GM21447 (cell line): ENCODE results near the gene GTPBP1.

ENCODE experiments used
- ATAC-seq: cut with Tn5 transposase; IDR thresholded peaks from one replicate; pipeline ENCODE4 v1.9.1; 2021; ENCODE audit not compliant: unreplicated experiment

GTPBP1 gene

DNA sequence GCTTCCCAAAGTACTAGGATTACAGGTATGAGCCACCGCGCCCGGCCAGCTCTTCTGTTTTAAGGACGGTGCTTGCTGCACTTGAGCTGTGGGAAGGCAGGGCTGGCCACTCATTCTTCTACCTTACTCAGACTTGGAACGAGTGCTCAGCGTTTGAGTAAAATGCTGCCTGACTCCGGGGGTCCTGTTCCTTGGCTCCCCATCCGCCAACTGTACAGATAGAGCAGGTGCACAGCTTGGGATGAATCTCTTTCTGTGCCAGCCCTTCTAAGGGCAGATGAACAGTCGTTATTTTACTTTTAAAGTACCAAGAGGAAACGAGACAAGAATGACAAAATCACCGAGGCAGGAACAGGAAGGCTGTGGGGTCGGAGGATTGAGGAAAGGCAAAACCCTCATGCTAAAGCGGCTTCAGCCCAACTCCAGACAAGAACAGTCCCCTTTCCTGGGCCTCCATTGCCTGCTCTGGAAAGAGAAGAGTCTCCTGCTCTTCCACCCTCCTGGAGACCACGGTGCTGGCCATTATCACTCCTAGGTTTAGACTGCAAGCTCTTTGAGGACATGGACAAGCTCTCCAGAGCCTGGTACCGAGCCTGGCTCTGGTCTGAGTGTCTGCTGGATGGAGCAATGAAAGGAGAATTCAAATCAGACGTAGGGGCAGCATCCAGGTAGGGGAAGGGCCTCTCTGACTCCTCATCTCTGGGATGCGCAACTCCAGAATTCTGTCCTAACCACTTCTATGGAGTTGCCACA, 51.1 kb downstream of the GTPBP1 start:
- ATAC-seq, result no peak

DNA sequence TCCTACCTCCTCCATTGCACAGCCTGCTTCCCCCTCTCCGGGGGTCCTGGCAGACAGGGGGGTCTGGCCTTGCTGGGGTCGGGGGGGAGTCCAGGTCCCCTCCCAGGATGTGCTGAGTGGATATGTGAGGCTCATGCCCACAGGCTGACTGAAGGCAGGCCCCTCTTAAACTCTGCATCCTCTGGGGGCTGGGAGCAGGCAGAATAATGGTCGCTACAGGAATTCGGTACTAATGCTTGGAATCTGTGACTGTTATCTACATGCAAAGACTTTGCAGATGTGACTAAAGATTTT, 51.7 kb downstream of the GTPBP1 start:
- ATAC-seq, result no peak

DNA sequence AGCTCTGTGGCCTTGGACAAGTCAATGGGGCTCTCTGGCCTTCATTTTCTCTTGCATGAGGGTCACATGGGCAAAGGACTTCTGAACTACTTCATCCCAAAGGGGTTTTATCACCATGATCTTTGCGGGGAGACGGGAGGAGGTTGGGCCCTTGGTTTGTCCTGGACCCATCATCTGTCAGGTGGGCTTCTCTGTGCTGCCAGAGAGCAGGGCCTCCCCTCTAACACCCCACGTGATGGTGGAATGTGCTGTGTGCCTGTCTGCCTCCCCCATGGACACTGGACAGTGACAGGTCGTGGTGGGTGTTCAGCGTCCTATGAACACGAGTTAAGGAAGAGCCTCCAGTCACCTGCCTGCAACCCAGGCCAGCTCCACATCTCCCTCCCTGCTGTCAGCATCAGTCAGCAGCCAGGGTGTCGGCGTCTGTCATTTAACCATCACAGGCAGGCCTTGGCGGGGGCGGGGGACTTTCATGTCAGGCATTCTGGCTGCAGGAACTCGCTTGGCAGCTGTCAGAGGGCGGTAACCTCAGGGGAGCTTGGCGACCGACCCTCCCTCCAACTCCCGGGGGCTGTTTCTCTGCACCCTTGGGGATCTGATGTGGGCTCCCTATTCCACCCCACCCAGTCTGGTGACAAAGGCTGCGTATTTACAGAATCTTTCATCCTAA, 52.7 kb downstream of the GTPBP1 start:
- ATAC-seq, result no peak

DNA sequence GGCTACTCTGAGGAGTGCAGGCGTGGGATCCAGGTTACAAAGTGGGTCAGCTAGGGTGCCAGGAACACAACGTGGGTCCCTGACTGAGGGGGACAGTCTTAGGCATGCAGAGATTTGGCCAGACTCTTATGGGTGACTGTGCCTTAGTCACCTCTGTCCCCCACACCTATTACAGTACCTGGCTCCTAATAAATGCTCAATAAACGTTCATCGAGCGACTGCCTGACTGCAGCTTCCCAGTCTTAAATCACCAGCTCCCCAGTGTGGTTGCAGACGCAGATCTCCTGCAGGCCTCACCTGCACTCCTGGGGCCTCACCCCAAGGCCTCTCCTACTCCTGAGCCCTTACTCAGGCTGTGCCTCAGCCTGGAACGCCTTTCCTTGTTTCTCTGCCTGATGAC, 53.3 kb downstream of the GTPBP1 start:
- no peak for ATAC-seq

DNA sequence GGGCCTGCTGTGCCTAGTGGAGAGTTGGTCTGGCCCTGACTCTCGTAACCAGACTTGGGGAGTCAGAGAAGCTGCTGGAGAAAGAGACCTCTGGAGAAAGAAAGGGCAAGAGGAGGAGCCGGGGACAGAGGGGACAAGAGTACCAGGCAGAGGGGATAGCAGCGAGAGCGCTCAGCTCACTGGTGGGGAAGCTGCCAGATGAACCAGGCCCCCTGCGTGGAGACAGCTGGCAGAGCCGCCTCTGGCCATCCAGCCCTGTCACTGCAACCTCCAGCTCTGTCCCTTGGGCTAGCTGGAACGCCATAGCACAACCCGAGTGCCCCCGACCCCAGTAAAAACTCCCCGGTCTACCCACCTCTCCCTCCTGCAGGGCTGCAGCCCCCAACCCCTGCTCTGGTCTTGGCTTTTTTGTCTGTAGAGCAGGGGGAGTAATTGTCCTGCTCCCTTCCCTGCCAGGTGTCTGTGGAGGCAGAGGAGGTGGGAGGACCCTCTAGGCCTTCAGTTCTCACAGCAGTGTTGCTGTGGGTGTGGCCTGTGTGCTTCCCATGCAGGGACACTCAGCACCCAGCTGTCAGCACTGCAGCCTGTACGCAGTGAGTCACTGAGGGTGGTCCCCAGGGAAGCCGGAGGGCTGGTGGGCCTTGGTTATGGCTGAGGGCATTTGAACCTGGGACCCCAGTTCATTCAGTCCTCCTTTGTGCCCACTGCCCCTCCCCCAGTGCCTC, 54.9 kb downstream of the GTPBP1 start:
- ATAC-seq, result no peak

DNA sequence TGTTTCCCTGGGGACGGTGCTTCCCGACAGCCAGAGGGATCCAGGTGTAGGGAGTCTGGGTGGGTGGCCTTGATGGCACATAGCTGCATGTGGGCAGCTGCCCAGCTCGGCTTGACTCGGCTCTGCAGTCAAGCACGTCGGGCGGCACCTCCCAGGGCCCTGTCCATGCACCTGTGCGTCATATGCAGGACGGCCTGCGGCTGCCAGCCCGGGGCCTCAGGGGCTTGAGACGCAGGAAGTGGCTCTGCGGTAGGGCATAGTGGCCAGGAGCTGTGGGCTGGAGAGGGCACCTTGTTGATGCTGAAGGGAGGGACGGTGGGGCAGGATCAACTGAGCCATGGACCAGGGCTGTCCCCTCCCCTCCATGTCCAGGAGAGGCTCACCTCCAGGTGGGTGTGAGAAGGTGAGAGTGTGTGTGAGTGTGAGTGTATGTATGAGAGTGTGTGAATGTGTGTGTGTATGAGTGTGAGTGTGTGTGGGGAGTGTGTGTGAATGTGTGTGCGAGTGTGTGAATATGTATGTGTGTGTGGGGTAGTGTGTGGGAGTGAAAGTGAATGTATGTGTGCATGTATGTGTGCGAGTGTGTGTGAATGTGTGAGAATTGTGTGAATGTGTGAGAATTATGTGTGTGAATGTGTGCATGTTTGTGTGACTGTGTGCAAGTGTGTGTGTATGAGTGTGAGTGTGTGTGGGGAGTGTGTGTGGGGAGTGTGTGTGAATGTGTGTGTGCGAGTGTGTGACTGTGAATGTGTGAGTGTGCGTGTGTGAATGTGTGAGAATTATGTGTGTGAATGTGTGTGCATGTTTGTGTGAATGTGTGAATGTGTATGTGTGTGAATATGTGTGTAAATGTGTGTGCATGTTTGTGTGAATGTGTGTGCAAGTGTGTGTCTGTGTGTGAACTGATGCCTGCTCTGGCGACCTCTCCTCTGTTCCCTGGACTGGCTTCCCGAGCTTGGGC, 55.7 kb downstream of the GTPBP1 start:
- no peak for ATAC-seq

DNA sequence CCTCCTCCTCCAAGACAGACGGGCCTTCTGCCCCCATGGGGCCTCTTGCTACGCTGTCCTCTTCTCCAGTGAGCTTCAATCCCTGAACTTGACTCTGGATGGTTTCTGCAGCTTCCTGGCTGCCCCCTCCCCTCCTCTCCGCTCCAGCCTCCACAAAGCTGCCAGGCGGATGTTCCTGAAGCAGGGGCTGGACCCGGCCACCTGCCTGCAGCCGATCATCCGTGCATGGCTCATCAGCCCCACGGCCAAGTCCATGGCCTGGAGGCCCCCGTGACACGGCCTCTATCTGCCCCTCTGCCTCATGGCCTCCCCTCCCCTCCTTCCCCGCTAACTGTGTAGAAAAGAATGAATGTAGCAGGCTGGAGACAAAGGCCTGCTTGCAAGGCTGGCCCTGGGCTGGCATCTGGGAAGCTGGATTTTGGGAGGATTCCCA, 56.8 kb downstream of the GTPBP1 start:
- ATAC-seq, result no peak

DNA sequence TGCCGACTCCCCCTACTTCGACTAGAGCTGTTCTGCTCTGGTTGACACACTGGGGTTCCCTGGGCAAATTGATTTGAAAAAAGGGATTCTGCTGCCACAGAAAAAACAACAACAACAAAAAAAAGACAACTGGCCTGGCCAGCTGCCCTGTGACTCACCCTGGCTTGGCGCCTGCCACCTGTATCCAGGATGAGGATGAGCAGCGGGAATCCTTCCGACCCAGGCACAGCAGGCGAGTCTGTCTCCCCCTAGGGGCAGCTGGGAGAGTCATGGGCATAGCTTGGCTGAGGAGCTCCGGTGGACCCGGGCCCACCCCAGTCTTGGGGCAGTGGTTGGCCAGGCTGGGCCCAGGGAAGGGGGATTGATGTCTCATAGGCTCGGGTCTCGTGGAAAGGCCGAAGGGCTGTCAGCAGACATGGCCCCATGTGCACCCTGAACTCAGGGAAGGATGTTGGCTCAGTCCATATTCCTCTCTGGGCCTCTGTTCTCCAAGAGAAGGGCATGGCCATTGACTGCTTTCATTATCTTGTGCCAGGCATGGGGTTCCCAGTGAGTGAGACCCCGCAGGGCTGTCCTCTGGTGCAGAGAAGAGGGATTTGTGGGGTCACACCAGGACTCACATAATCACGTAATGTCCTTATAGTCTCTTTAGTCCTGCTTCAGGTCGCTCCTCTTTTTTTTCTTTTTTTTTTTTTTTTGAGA, 60.5 kb downstream of the GTPBP1 start:
- no peak for ATAC-seq

DNA sequence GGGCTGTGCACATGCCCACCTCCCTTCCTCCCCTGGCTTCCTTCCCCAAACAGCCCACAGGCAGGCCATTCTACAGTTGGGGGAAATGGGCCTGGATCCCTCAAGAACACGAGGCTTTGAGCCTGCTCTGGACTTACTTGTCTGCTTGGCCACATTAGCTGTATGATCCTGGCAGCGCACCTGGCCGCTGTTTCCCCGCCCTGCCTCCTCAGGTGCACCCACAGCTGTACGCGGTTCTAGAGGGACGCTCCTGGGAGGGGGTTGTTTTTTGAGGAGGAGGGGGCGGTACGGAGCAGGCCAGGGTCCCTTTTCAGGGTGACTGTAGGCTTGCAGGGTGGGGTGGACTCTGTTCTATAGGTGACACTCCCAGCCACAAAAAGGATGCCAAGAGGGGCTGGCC, 61.6 kb downstream of the GTPBP1 start:
- no peak for ATAC-seq

DNA sequence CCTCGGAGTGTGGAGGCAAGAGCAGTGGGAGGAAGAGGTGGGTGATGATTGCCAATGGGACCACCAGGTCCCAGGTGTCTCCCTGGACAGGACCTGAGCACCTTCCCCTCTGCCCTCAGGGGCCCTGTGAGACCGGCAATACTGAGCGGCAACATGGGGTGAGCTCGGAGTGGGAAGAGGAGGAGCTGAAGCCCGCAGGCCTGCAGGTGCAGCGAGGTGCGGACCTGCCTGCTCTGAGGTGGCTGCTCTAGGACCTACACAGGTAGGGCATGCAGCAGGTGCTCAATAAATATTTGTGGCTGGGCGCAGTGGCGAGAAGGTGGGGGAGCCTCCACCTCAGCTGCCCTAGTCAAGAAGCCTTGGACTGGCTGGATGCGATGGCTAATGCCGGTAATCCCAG, 62.3 kb downstream of the GTPBP1 start:
- ATAC-seq, result no peak

DNA sequence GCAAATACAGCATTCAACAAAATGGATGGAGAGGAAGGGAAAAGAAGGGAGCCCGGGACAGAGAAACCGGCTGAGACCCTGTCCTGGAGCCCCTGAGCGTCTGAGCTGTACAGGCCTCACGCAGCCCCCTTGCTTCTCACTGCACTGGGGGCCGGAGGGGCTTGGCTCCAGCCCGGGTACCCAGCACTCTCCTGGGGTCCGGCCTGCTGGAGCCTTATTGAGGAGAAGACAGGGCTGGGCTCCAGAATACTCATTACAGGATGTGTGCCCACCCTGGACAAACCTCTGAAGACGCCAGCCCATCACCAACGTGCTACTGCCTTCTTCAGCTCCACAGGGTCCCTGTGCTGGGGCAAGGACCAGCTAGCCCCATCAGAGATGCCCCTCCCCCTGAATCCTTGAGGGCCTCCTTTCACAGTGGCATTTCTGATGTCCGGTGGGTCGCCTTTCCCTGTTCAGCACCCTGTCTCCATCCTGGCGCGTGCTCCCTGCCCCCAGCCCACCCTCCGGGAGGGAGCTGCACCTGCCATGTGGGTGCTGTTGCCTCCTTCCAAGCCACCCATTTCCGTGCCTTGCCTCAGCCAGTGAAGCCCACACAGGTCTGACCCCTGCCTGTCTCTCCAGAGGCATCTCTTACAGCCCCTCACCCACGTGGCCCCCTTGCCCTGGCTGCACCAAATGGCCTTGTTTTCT, 64.7 kb downstream of the GTPBP1 start:
- no peak for ATAC-seq

DNA sequence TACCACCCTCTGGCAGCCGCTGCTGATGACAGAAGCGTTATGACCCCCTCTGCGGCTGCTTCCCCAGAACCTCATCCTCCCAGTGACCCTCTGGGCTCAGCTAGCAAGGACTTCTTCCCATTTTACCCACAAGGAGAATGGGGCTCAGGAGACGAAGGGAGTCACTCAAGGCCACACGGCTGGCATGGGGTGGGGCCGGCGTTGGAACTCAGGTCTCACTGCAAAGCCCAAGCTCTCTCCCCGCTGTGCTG, 66.8 kb downstream of the GTPBP1 start:
- ATAC-seq, result no peak

DNA sequence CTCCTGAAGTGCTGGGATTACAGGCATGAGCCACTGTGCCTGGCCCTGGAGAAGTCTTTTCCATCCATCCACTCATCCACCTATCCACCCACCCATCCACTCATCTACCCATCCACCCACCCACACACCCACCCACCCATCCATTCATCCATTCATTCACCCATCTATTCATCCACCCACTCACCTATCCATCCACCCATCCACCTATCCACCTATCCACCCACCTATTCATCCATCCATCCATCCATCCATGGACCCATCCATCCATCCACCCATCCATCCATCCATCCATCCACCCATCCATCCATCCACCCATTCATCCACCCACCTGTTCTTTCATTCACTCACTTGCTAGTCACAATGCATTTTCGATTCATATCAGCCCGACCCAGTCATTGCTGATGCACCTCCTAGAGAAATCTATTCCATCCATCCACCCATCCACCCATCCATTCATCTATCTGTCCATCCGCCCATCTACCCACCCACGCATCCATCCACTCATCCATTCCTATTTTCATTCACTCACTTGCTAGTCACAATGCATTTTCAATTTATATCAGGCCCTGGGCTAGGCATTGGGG, 67.7 kb downstream of the GTPBP1 start:
- ATAC-seq, result no peak

DNA sequence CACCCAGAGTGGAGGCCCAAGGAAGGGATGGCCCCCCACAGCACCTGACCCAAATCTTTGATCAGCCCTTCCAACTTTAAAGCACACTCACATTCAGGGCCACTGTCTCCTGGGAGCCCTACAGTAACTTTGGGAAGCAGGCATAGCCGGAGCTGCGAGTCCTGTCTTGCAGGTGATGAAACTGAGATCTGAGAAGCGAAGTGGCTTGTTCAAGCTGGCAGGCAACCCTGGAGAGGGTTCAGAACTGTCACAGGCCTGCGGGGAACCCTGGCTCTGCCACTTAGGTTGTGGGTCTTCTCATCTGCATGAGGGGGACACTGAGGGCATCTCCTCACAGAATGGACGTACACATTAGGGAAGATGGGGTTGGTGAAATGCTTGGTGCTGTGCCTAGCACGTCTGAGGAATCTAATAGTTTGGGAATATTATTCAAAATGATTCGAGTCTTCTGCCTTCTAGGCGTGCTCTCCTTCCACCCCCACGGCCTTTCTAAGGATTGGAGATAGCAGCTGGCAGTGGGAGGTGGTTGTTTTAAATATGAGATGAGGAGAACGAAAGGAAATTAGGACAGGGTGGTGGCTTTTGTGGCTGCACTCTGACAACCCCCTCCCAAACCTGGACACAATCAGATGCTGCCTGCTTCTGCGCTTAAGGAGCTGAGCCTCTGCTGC, 68.9 kb downstream of the GTPBP1 start:
- no peak for ATAC-seq

DNA sequence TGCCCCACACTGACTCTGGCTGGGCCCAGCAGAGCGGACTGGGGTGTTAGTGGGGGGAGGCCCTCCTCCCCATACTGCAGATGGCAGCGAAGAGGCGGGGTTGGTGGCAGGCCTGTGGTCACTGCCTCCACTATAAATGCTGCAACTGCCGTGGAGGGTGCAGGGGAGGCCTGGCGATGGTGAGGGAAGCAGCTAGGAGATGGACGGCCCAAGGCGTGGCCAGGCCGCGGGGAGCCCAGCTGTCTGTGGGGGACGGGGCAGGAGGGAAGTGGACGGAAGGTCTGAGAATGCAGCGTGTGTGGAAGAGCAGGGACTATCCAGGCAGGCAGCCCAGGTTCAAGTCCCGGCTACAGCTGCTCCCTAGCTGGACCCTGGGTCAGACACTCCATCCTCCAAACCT, 69.9 kb downstream of the GTPBP1 start:
- no peak for ATAC-seq

DNA sequence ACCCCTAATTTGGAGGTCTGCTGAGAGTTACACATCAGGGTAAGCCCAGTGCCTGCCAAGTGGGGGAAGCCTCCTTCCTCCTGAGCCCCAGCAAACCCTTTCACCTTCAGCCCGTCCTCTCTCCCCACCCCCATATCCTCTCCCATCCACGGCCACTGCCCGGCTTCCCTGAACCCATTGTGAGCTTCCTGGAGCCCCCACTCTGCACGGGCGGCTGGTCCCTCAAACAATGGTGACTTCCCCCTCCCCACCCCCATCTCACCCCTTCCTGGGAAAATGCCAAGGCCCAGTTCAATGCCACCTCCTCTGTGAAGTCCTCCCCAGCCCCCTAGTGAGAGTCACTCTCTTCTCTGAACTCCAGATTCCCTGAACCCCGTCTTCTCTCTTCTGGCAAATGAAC, 70.3 kb downstream of the GTPBP1 start:
- ATAC-seq, result no peak

DNA sequence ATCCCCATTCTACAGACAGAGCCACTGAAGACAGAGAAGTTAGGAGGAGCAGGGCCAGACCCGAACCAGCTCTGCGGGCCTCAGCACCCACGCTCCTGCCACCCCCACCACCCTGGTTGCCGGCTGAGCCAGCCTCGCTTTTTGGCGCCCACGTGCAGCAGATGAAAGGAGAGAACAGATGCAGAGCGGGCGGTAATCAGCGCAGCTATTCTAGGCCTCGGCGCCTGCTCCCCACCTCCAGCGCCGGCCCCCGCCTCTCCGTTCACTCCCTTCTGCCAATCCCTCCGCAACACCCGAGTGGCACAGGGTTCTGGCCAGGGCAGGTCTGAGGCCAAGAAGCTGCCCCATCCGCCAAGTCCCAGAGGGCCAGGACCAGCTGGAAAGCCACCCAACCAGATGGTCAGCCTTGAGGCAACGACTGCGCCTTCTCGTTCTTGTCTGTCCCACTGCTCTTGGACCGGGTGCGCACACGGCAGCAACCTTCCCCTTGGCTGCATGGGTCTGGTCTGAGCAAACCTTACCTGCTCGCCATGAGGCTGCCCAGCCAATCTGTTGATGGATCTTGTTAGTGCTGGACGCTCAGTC, 71.4 kb downstream of the GTPBP1 start:
- no peak for ATAC-seq

DNA sequence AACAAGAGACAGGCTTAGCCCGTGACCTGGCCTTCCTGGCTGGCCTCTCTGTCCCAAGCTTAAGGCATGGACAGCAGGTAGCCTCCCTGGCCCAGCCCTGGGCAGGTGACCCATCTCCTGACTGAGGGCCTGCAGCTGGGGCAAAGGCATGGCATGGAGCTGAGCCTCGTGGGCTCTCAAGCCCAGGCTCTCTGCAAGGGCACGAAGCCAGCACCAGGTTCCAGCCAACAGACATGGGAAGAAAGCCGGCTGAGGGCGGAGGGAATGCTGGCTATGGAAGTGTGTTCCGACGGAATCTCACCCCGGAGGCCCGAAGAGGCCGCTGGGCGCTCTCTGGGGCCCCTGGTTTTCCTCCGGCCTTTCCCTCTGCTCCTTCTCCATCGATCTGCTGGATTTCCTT, 75.3 kb downstream of the GTPBP1 start:
- no peak for ATAC-seq
